ENCODE results near the gene TAGLN.

TAGLN gene

DNA sequence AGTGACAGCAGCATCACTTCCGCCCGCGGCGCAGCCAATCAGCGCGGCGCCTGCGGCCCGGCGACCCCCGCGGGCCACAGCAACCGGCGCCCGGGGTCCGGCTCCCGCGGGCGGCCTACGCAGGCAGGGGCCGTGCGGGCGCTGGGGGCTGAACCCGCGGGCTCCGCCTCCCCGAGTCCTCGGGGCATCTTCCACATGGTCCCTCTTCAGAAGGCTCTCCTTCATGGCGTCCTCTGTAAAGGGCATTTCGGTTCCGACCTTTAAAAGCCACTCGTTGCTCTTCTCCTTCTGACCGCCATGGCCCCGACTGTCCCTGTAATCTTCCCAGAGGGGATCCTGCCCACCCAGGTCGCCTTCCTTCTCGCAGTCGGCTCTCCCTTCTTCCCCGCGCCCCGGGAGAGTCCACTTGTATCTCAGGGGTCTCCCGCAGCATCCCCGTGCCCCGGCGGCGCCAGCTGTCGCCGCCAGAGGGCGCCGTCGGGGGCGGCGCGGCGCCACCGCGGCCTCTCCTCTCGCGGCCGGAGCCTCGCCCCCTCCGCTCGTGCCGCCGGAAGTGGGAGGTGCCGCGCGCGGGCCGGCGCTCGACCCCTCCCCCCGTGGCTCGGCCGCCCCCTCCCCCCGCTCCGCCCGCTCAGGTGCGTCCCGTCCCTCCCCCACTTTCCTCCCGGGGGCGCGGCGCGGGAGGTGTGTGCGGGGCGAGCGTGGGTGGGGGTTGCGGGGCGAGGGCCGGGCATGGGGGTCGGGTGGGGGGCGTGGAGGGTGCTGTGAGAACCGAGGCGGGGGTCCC is 33.1 kb downstream of the TAGLN start, which contains the start of gene RNF214:
Gene RNF214 (plus strand): TSS at position 580 of the 787 bp plus-strand sequence. CDS start 1,602 bp downstream, outside the sequence.
- Histone ChIP-seq H3K9me3 (ENCODE audit: control insufficient read depth, insufficient read depth, low read length) (no peaks in the 10 kb centered on the region), H3K9me2 (replicated peaks; ENCODE audit: control insufficient read depth, low read length) (no peaks in the 10 kb centered on the region), H3K4me3 (ENCODE audit: low read length) (peak within 1 kb of the TSS; percentile 95), H3K27ac (ENCODE audit: low read depth, low read length) (peak within 1 kb of the TSS; percentile 66), H3K27me3 (ENCODE audit: control insufficient read depth, low read length) (no peaks in the 10 kb centered on the region), H3K36me3 (ENCODE audit: control insufficient read depth, low read length) (peaks cover 28% of the 10 kb centered on the region), H3K4me1 (ENCODE audit: control insufficient read depth, low read length) (peaks cover 28% of the 10 kb centered on the region), H3F3A (ENCODE audit: control insufficient read depth, insufficient read depth) (peaks cover 5% of the 10 kb centered on the region; the same call in 1 of the 2 replicates), H4K20me1 (ENCODE audit: control insufficient read depth, insufficient read depth, low read depth, low read length) (no peaks in the 10 kb centered on the region), H3K79me2 (ENCODE audit: control insufficient read depth, low read length) (peaks cover 38% of the 10 kb centered on the region), H3K4me2 (ENCODE audit: low read length) (peak within 1 kb of the TSS; percentile 81)
- no peak for TF ChIP-seq EZH2phosphoT487 (IDR thresholded peaks at IDR 0.05; ENCODE audit: borderline replicate concordance, low read length)
- TF ChIP-seq, protein P1, sequence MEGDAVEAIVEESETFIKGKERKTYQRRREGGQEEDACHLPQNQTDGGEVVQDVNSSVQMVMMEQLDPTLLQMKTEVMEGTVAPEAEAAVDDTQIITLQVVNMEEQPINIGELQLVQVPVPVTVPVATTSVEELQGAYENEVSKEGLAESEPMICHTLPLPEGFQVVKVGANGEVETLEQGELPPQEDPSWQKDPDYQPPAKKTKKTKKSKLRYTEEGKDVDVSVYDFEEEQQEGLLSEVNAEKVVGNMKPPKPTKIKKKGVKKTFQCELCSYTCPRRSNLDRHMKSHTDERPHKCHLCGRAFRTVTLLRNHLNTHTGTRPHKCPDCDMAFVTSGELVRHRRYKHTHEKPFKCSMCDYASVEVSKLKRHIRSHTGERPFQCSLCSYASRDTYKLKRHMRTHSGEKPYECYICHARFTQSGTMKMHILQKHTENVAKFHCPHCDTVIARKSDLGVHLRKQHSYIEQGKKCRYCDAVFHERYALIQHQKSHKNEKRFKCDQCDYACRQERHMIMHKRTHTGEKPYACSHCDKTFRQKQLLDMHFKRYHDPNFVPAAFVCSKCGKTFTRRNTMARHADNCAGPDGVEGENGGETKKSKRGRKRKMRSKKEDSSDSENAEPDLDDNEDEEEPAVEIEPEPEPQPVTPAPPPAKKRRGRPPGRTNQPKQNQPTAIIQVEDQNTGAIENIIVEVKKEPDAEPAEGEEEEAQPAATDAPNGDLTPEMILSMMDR (IDR thresholded peaks at IDR 0.05; ENCODE audit: low read depth, low read length, poor library complexity, severe bottlenecking) = peak; percentile 85

DNA sequence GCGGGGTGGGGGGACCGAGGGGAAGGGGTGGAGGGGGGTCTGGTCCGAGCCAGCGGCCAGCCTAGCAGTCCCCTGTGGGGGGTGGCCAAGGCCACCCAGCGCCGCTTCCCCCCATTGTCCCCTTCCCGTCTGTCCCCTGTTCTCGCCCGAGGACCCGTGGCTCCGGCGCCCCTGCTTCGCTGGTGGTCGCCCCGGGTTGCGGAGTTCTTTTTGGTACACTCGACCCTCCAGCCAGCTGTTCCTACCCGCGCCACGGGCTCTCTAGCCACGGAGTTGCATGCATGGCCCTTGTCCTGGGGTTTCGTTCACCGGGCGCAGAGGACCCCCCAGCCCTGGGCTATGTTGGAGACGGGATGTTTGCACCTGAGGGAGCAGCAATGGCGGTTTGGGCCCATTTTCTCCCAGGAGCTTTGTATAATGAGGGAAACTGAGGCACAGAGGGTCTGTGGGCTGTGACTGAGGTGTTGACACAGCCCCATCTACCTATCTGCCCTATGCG is 33.8 kb downstream of the TAGLN start:
- Histone ChIP-seq H4K20me1 (ENCODE audit: control insufficient read depth, insufficient read depth, low read depth, low read length) (no peaks in the 10 kb centered on the region), H3K4me3 (ENCODE audit: low read length) (peak overlapping the region; percentile 95), H3K4me2 (ENCODE audit: low read length) (peak overlapping the region; percentile 70), H3K27me3 (ENCODE audit: control insufficient read depth, low read length) (no peaks in the 10 kb centered on the region), H3K9me2 (replicated peaks; ENCODE audit: control insufficient read depth, low read length) (no peaks in the 10 kb centered on the region), H3F3A (ENCODE audit: control insufficient read depth, insufficient read depth) (peaks cover 5% of the 10 kb centered on the region; the same call in 1 of the 2 replicates), H3K27ac (ENCODE audit: low read depth, low read length) (no peak overlapping the region), H3K36me3 (ENCODE audit: control insufficient read depth, low read length) (peaks cover 24% of the 10 kb centered on the region), H3K4me1 (ENCODE audit: control insufficient read depth, low read length) (peaks cover 28% of the 10 kb centered on the region), H3K9me3 (ENCODE audit: control insufficient read depth, insufficient read depth, low read length) (no peaks in the 10 kb centered on the region), H3K79me2 (ENCODE audit: control insufficient read depth, low read length) (peaks cover 38% of the 10 kb centered on the region)
- TF ChIP-seq EZH2phosphoT487 (IDR thresholded peaks at IDR 0.05; ENCODE audit: borderline replicate concordance, low read length) = no peak
- TF ChIP-seq, protein P1 (IDR thresholded peaks at IDR 0.05; ENCODE audit: low read depth, low read length, poor library complexity, severe bottlenecking) = no peak

DNA sequence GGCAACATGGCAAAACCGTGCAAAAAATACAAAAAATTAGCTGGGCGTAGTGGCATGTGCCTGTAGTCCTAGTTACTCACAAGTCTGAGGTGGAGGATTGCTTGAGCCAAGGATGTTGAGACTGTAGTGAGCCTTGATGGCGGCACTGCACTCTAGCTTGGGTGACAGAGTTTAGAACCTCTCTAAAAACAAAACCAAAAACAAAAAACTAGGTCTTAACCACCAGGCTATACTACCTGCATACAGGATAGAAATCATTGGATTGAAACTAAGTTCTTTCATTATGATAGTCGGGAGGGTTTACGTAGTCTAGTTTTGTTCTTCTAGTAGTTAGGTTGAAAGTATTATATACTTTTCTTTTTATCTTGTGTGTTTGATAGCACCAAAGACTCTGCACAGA is 39.1 kb downstream of the TAGLN start:
- no peak for TF ChIP-seq EZH2phosphoT487 (IDR thresholded peaks at IDR 0.05; ENCODE audit: borderline replicate concordance, low read length)
- TF ChIP-seq, protein P1 (IDR thresholded peaks at IDR 0.05; ENCODE audit: low read depth, low read length, poor library complexity, severe bottlenecking) = no peak
- Histone ChIP-seq H3K36me3 (ENCODE audit: control insufficient read depth, low read length) (peaks cover 19% of the 10 kb centered on the region), H3K4me1 (ENCODE audit: control insufficient read depth, low read length) (peaks cover 10% of the 10 kb centered on the region), H3K4me3 (ENCODE audit: low read length) (no peak overlapping the region), H3K9me3 (ENCODE audit: control insufficient read depth, insufficient read depth, low read length) (no peaks in the 10 kb centered on the region), H3K27ac (ENCODE audit: low read depth, low read length) (no peak overlapping the region), H3K9me2 (replicated peaks; ENCODE audit: control insufficient read depth, low read length) (no peaks in the 10 kb centered on the region), H3F3A (ENCODE audit: control insufficient read depth, insufficient read depth) (peaks cover 5% of the 10 kb centered on the region; the same call in 1 of the 2 replicates), H3K27me3 (ENCODE audit: control insufficient read depth, low read length) (no peaks in the 10 kb centered on the region), H3K4me2 (ENCODE audit: low read length) (no peak overlapping the region), H3K79me2 (ENCODE audit: control insufficient read depth, low read length) (peaks cover 9% of the 10 kb centered on the region), H4K20me1 (ENCODE audit: control insufficient read depth, insufficient read depth, low read depth, low read length) (no peaks in the 10 kb centered on the region)

Data from DOHH2 (cell line).